ENCODE results near the gene TEX38.
"Not testable (repeated sequence)": the region's sequence is repeated elsewhere in the genome, so short reads cannot be mapped to it uniquely, and the experiment has no call there.

TEX38 gene

DNA sequence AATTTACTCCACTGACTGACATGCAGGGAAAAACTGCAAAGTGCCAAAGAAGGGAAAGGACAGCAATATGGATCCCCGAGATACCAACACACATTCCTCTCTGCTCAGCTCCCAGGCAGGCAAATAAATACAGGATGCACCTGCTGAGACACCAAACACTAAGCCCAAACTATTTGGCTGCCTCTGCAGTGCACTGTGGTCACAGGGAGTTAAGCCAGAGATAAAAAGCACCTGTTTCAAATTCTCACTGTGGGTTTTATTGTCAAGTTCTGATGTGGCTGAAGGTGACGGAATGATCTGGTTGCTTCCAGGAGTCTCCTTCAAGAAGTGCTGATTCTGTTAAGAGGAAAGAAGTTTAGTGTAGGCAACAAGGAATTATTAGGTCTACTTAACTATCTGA lies 17.7 kb downstream of the TEX38 start:
- TF ChIP-seq, protein P1, sequence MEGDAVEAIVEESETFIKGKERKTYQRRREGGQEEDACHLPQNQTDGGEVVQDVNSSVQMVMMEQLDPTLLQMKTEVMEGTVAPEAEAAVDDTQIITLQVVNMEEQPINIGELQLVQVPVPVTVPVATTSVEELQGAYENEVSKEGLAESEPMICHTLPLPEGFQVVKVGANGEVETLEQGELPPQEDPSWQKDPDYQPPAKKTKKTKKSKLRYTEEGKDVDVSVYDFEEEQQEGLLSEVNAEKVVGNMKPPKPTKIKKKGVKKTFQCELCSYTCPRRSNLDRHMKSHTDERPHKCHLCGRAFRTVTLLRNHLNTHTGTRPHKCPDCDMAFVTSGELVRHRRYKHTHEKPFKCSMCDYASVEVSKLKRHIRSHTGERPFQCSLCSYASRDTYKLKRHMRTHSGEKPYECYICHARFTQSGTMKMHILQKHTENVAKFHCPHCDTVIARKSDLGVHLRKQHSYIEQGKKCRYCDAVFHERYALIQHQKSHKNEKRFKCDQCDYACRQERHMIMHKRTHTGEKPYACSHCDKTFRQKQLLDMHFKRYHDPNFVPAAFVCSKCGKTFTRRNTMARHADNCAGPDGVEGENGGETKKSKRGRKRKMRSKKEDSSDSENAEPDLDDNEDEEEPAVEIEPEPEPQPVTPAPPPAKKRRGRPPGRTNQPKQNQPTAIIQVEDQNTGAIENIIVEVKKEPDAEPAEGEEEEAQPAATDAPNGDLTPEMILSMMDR (IDR thresholded peaks at IDR 0.05; ENCODE audit: low read depth, low read length): no peak
- DNase-seq: no peak
- H3K27me3 ChIP-seq: no peaks in the 10 kb centered on the region
- H3K9me3 ChIP-seq: no peaks in the 10 kb centered on the region
- H3K4me1 ChIP-seq: no peaks in the 10 kb centered on the region
- H3K36me3 ChIP-seq: no peaks in the 10 kb centered on the region; the same call in 1 of the 2 replicates
- H3K4me3 ChIP-seq (ENCODE audit: low read depth, low read length): no peak overlapping the region

DNA sequence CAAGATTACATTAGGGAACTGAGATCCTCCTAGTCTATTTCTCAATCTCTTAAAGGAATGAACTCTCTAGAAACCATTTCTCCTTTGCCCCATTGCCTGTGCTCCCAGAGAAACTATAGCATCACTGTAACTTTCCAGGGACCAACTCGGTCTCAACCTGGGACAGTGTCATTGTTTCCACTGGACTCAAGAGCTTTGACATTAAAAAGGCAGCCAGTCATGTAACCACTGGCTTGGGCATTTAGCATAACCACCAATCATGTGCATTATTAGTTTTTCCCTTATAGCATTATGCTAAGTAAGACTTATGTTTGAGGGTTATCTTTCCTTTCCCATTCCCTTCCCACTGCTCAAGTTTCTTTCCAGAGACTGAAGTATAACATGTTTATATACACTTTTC lies 18.2 kb downstream of the TEX38 start:
- H3K36me3 ChIP-seq: no peaks in the 10 kb centered on the region; the same call in 1 of the 2 replicates
- no peak for DNase-seq
- TF ChIP-seq, protein P1 (IDR thresholded peaks at IDR 0.05; ENCODE audit: low read depth, low read length): no peak
- no peaks in the 10 kb centered on the region for H3K9me3 ChIP-seq
- H3K4me3 ChIP-seq (ENCODE audit: low read depth, low read length): no peak overlapping the region
- no peaks in the 10 kb centered on the region for H3K27me3 ChIP-seq
- no peaks in the 10 kb centered on the region for H3K4me1 ChIP-seq

DNA sequence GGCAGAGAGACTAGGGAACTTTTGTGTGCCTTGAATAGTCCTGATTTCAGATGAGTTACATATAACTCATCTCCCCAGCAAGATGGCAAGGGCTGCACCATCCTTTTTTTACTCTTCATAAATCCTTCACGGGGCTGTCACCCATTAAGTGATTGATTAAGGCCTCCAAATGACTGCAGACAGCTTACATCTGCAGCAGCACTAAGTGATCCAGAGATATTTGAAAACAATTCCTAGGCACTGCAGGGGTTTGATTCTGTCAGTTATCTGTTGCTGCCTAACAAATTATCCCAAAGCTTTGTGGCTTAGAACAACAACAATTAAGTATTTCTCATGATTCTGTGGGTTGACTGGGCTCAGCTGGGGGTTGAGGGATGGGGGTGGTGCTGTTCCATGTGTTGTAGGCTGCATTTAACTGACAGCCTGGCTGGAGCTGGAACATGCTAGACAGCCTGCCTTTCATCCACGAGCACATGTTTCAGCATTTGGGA lies 19.3 kb downstream of the TEX38 start:
- no peak overlapping the region for H3K4me3 ChIP-seq (ENCODE audit: low read depth, low read length)
- H3K36me3 ChIP-seq: peaks cover 3% of the 10 kb centered on the region
- DNase-seq: no peak
- H3K9me3 ChIP-seq: no peaks in the 10 kb centered on the region
- no peaks in the 10 kb centered on the region for H3K27me3 ChIP-seq
- TF ChIP-seq, protein P1 (IDR thresholded peaks at IDR 0.05; ENCODE audit: low read depth, low read length): no peak
- no peaks in the 10 kb centered on the region for H3K4me1 ChIP-seq

DNA sequence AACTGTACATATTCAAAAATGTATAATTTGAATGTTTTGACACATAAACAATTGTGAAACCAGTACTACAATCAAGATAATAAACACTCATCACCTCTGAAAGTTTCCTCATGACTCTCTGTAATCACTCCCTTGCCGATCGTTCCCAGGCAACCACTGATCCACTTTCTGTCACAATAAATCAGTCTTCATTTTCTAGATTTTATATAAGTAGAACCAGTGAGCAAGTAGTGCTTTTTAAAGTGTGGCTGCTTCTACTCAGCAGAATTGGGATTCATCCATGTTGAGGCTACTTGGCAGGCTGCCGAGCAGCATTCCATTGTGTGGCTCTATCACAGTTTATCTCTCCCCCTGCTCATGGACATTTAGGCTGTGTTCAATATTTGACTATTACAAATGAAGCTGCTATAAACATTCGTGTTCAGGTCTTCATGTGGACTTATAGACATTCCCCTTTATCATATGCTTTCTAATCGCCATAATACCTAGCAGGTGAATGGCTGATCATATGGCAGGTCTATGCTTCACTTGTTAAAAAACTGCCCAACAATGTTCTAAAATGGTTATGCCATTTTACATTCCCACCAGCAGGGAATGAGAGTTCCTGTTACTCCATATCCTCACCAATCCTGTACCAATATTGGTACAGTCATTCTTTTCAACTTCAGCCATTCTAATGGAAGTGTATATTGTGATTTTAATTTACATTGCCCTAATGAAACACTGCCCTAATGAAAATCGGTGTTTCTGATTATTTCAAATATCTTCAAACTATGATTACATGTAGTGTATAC lies 20.5 kb downstream of the TEX38 start:
- Histone ChIP-seq H3K9me3 (no peaks in the 10 kb centered on the region), H3K4me1 (no peaks in the 10 kb centered on the region), H3K4me3 (ENCODE audit: low read depth, low read length) (no peak overlapping the region), H3K27me3 (no peaks in the 10 kb centered on the region), H3K36me3 (peaks cover 3% of the 10 kb centered on the region)
- no peak for DNase-seq
- TF ChIP-seq, protein P1 (IDR thresholded peaks at IDR 0.05; ENCODE audit: low read depth, low read length): no peak; the same call in 1 of the 2 replicates

DNA sequence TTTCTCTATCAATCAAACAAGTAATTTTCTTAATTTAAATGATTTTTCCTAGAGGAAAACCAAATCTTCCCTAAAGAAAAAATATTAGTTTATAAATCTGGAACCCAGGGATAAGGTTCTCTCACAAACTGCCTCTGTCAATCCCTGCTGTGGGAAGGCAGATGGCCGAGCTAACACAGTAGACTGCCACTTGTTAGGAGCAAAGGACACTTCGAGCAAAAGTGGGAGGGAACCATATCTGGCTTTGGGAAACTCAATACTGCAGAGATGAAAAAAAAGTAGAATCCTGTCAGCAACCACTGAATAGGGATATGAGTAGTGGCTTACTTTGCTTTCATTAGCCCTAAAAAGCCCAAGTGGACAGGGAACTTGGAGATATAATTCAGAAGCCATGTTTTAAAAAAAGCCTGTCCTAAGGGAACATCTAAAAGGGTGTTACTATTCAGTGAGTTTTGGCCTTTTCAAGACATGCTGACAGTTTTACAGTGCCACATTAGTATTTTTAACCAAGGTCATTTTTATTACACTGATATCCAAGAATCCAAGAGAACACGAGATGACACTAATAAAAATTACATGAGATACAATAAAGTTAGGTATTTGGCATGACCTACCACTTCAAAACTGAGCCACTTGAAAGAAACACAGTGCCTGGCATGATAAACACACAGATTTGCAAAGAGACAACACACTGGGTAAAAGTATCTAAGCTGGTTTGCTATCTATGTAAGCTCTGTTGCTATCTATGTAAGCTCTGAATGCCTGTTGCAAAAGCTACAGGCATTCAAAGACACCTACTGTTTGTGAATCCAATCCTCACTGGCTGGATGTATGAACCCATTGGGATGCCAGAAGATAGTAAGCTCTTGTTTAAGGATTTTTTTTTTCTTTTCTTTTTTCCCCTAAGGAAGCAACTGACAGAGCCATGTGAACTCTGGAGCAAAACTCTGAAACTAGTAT lies 21.4 kb downstream of the TEX38 start:
- Histone ChIP-seq H3K4me3 (ENCODE audit: low read depth, low read length) (no peak overlapping the region), H3K9me3 (no peaks in the 10 kb centered on the region), H3K36me3 (peaks cover 3% of the 10 kb centered on the region), H3K4me1 (no peaks in the 10 kb centered on the region), H3K27me3 (no peaks in the 10 kb centered on the region)
- no peak for DNase-seq
- TF ChIP-seq, protein P1 (IDR thresholded peaks at IDR 0.05; ENCODE audit: low read depth, low read length): no peak

DNA sequence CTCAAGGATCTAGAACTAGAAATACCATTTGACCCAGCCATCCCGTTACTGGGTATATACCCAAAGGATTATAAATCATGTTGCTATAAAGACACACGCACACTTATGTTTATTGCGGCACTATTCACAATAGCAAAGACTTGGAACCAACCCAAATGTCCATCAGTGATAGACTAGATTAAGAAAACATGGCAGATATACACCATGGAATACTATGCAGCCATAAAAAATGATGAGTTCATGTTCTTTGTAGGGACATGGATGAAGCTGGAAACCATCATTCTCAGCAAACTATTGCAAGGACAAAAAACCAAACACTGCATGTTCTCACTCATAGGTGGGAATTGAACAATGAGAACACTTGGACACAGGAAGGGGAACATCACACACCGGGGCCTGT lies 23.0 kb downstream of the TEX38 start:
- not testable (repeated sequence) for H3K4me3 ChIP-seq (ENCODE audit: low read depth, low read length); H3K36me3 ChIP-seq; H3K9me3 ChIP-seq; DNase-seq; H3K4me1 ChIP-seq; H3K27me3 ChIP-seq
